ENCODE data around the gene MIPOL1.
"Not testable (repeated sequence)": the region's sequence is repeated elsewhere in the genome, so short reads cannot be mapped to it uniquely, and the experiment has no call there.

MIPOL1 gene

GRCh38 chr14:37285220-37285619 lies 87.5 kb downstream of the MIPOL1 start:
- no peak for DNase-seq (ENCODE audit: low spot score)

- DNase-seq (ENCODE audit: low spot score), result no peak
These were observed 92.0 kb downstream of the MIPOL1 start for GRCh38 chr14:37289688-37290087.

GRCh38 chr14:37295262-37295661 lies 97.5 kb downstream of the MIPOL1 start:
- DNase-seq (ENCODE audit: low spot score), result not testable (repeated sequence)

GRCh38 chr14:37311252-37311651 lies 113.5 kb downstream of the MIPOL1 start:
- DNase-seq (ENCODE audit: low spot score), result no peak

GRCh38 chr14:37318938-37319337 lies 121.2 kb downstream of the MIPOL1 start:
- DNase-seq (ENCODE audit: low spot score), result no peak

GRCh38 chr14:37320106-37320505 lies 122.4 kb downstream of the MIPOL1 start:
- no peak for DNase-seq (ENCODE audit: low spot score)

- no peak for DNase-seq (ENCODE audit: low spot score)
These were observed 127.6 kb downstream of the MIPOL1 start for GRCh38 chr14:37325332-37325731.

- DNase-seq (ENCODE audit: low spot score), result no peak
These were observed 128.7 kb downstream of the MIPOL1 start for GRCh38 chr14:37326434-37326833.

- not testable (repeated sequence) for DNase-seq (ENCODE audit: low spot score)
These were observed 130.2 kb downstream of the MIPOL1 start for GRCh38 chr14:37327933-37328332.

GRCh38 chr14:37328673-37329072 lies 130.9 kb downstream of the MIPOL1 start:
- DNase-seq (ENCODE audit: low spot score), result no peak

GRCh38 chr14:37329189-37330001 lies 131.7 kb downstream of the MIPOL1 start:
- DNase-seq (ENCODE audit: low spot score), result no peak

GRCh38 chr14:37330910-37331309 lies 133.2 kb downstream of the MIPOL1 start:
- DNase-seq (ENCODE audit: low spot score), result no peak

GRCh38 chr14:37340353-37340752 lies 142.6 kb downstream of the MIPOL1 start:
- no peak for DNase-seq (ENCODE audit: low spot score)

- DNase-seq (ENCODE audit: low spot score), result no peak
These were observed 145.8 kb downstream of the MIPOL1 start for GRCh38 chr14:37343307-37344094.

- DNase-seq (ENCODE audit: low spot score), result no peak
These were observed 165.9 kb downstream of the MIPOL1 start for GRCh38 chr14:37363661-37364060.

GRCh38 chr14:37369425-37369824 lies 171.7 kb downstream of the MIPOL1 start:
- DNase-seq (ENCODE audit: low spot score), result no peak

GRCh38 chr14:37375566-37375965 lies 177.8 kb downstream of the MIPOL1 start:
- DNase-seq (ENCODE audit: low spot score), result no peak

GRCh38 chr14:37376944-37377609 lies 179.3 kb downstream of the MIPOL1 start:
- DNase-seq (ENCODE audit: low spot score), result no peak

- DNase-seq (ENCODE audit: low spot score), result peak; percentile 25
These were observed 187.3 kb downstream of the MIPOL1 start for GRCh38 chr14:37384870-37385596.

GRCh38 chr14:37397157-37397940 lies 199.6 kb downstream of the MIPOL1 start:
- not testable (repeated sequence) for DNase-seq (ENCODE audit: low spot score)

- DNase-seq (ENCODE audit: low spot score), result no peak
These were observed 200.1 kb downstream of the MIPOL1 start for GRCh38 chr14:37397941-37398215.
